ENCODE data around the gene CATSPERD. TPM values are rescaled to one million over a fixed set of nuclear protein-coding genes. Genes with fewer than 3 reads are reported as not detected.

Gene CATSPERD
- polyA plus RNA-seq, 1 donor (not counting 4 experiments of a cell fraction or from before 2014, with no cell fraction given), result not detected

DNA sequence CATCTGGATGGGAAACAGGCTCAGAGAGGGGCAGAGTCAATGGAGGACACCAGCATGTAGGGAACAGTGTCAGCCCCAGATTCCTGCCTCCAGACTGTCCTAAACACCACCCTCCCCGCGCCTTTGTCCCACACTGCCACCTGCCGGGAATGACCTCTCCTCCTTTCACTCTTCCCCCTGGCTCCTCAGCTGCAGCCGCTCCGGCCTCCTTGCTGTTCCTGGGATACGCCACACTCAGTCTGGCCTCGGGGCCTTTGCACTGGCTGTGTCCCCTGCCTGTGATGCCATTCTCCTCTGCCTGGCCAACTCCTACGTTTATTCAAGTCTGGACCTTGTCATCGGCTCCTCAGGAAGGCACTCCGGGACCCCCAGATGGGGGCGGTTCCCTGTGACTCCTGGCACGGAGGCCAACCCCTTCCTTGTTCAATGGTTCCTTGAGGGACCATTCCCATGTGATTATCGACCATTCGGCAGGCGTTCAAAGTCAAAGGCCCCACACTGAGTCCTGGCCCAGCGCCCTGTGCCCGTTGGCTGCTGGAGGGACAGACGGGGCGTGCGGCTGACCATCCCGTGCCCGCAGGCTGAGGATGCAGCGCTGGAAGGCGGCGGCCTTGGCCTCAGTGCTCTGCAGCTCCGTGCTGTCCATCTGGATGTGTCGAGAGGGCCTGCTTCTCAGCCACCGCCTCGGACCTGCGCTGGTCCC is 103.3 kb downstream of the CATSPERD start:
- H3K9ac ChIP-seq (ENCODE audit: control insufficient read depth, extremely low read depth, insufficient read depth, low read length), result no peak overlapping the region
- no peaks in the 10 kb centered on the region for H3K36me3 ChIP-seq (ENCODE audit: control insufficient read depth in 2 of 2, extremely low read depth in 1 of 2, insufficient read depth in 2 of 2, low read length in 2 of 2)
- no peak for DNase-seq (ENCODE audit: low read depth, low spot score)
- H3K4me1 ChIP-seq (ENCODE audit: control insufficient read depth, extremely low read depth, insufficient read depth, low read length), result no peaks in the 10 kb centered on the region
- H3K9me1 ChIP-seq (ENCODE audit: control insufficient read depth, extremely low read depth, insufficient read depth, low read length), result no peaks in the 10 kb centered on the region
- dilution Hi-C loops (cut with MboI; ENCODE audit: extremely low pct_ligation_motif_present, low sequenced_read_pairs), result no loop called here
- no peaks in the 10 kb centered on the region for H3K79me2 ChIP-seq (ENCODE audit: control insufficient read depth, insufficient read depth, low read length)
- FAIRE-seq, result no peak
- peaks cover 9% of the 10 kb centered on the region for H3K27me3 ChIP-seq (ENCODE audit: control insufficient read depth, extremely low read depth, insufficient read depth, low read length)
- no peaks in the 10 kb centered on the region for H4K20me1 ChIP-seq (ENCODE audit: control insufficient read depth, extremely low read depth, insufficient read depth, low read length)
- no peak overlapping the region for H2AFZ ChIP-seq (ENCODE audit: control insufficient read depth, low read length)
- TF ChIP-seq EZH2 (IDR thresholded peaks at IDR 0.05; ENCODE audit: low read length), result no peak
- TF ChIP-seq, protein P1, sequence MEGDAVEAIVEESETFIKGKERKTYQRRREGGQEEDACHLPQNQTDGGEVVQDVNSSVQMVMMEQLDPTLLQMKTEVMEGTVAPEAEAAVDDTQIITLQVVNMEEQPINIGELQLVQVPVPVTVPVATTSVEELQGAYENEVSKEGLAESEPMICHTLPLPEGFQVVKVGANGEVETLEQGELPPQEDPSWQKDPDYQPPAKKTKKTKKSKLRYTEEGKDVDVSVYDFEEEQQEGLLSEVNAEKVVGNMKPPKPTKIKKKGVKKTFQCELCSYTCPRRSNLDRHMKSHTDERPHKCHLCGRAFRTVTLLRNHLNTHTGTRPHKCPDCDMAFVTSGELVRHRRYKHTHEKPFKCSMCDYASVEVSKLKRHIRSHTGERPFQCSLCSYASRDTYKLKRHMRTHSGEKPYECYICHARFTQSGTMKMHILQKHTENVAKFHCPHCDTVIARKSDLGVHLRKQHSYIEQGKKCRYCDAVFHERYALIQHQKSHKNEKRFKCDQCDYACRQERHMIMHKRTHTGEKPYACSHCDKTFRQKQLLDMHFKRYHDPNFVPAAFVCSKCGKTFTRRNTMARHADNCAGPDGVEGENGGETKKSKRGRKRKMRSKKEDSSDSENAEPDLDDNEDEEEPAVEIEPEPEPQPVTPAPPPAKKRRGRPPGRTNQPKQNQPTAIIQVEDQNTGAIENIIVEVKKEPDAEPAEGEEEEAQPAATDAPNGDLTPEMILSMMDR (optimal IDR thresholded peaks at IDR 0.05 in 1 of 3, IDR thresholded peaks at IDR 0.05 in 1 of 3, conservative IDR thresholded peaks at IDR 0.05 in 1 of 3; ENCODE audit: extremely low read depth in 1 of 3, insufficient read depth in 2 of 3, low read length in 3 of 3), result peak; percentile 23 to 77 (median 50)
- no peak overlapping the region for H3K4me3 ChIP-seq (ENCODE audit: control insufficient read depth in 2 of 3, extremely low read depth in 1 of 3, insufficient read depth in 2 of 3, low read depth in 1 of 3, low read length in 3 of 3)
- no peak overlapping the region for H3K27ac ChIP-seq (ENCODE audit: control insufficient read depth, insufficient read depth, low read length)
- no peaks in the 10 kb centered on the region for H3K9me3 ChIP-seq (ENCODE audit: control insufficient read depth, low read depth, low read length)
- no peak overlapping the region for H3K4me2 ChIP-seq (ENCODE audit: control insufficient read depth, extremely low read depth, insufficient read depth, low read depth, low read length)

DNA sequence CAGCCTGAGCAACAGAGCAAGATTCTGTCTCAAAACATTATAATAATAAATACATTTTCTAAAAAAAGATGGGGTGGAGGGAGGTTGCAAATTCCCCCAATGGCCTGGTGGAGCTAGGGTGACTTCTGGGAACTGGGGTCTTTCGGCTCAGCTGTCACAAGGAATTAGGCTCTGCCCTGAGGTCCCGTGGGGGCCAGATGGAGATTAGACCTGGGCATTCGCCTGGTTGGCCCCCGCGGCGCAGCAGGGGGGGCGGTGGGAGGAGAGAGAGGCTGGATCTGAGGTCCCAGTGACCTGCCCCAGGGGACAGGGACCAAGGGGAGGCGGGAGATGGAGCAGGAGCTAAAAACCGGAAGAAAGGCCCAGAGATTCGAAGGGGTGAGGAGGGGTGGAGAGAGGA is 104.3 kb downstream of the CATSPERD start:
- Histone ChIP-seq H3K27me3 (ENCODE audit: control insufficient read depth, extremely low read depth, insufficient read depth, low read length) (peaks cover 19% of the 10 kb centered on the region), H3K79me2 (ENCODE audit: control insufficient read depth, insufficient read depth, low read length) (no peaks in the 10 kb centered on the region), H3K9me3 (ENCODE audit: control insufficient read depth, low read depth, low read length) (no peaks in the 10 kb centered on the region), H3K27ac (ENCODE audit: control insufficient read depth, insufficient read depth, low read length) (no peak overlapping the region), H2AFZ (ENCODE audit: control insufficient read depth, low read length) (no peak overlapping the region), H3K9ac (ENCODE audit: control insufficient read depth, extremely low read depth, insufficient read depth, low read length) (no peak overlapping the region), H3K4me3 (ENCODE audit: control insufficient read depth in 2 of 3, extremely low read depth in 1 of 3, insufficient read depth in 2 of 3, low read depth in 1 of 3, low read length in 3 of 3) (no peak overlapping the region), H3K4me2 (ENCODE audit: control insufficient read depth, extremely low read depth, insufficient read depth, low read depth, low read length) (no peak overlapping the region), H4K20me1 (ENCODE audit: control insufficient read depth, extremely low read depth, insufficient read depth, low read length) (no peaks in the 10 kb centered on the region), H3K9me1 (ENCODE audit: control insufficient read depth, extremely low read depth, insufficient read depth, low read length) (no peaks in the 10 kb centered on the region), H3K4me1 (ENCODE audit: control insufficient read depth, extremely low read depth, insufficient read depth, low read length) (no peaks in the 10 kb centered on the region), H3K36me3 (ENCODE audit: control insufficient read depth in 2 of 2, extremely low read depth in 1 of 2, insufficient read depth in 2 of 2, low read length in 2 of 2) (no peaks in the 10 kb centered on the region)
- TF ChIP-seq EZH2 (IDR thresholded peaks at IDR 0.05; ENCODE audit: low read length), result no peak
- DNase-seq (ENCODE audit: low read depth, low spot score) (no peak), FAIRE-seq (no peak)
- dilution Hi-C loops (cut with MboI; ENCODE audit: extremely low pct_ligation_motif_present, low sequenced_read_pairs), result no loop called here

DNA sequence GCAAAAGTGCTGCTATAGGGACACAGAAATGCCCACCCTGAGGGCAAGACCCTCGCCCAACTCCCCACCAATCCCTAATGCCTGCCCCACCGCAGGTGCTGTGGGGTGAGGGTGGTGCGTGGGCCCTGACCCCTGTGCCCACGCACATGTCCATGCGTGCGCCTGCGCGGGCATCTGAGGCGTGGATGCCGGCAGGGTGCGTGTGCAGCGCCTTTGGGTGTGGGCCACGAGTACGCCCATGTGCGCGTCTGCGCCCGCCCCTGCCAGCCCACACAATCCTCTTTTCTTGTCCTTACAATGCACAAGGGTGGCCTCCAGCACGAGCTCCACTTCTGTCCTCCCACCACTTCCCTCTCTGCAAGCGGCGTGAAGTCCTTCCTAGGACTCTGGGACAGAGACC is 104.7 kb downstream of the CATSPERD start:
- Histone ChIP-seq H3K4me2 (ENCODE audit: control insufficient read depth, extremely low read depth, insufficient read depth, low read depth, low read length) (no peak overlapping the region), H3K79me2 (ENCODE audit: control insufficient read depth, insufficient read depth, low read length) (no peaks in the 10 kb centered on the region), H3K9ac (ENCODE audit: control insufficient read depth, extremely low read depth, insufficient read depth, low read length) (no peak overlapping the region), H2AFZ (ENCODE audit: control insufficient read depth, low read length) (no peak overlapping the region), H3K4me3 (ENCODE audit: control insufficient read depth in 2 of 3, extremely low read depth in 1 of 3, insufficient read depth in 2 of 3, low read depth in 1 of 3, low read length in 3 of 3) (no peak overlapping the region), H3K27me3 (ENCODE audit: control insufficient read depth, extremely low read depth, insufficient read depth, low read length) (peaks cover 21% of the 10 kb centered on the region), H3K36me3 (ENCODE audit: control insufficient read depth in 2 of 2, extremely low read depth in 1 of 2, insufficient read depth in 2 of 2, low read length in 2 of 2) (no peaks in the 10 kb centered on the region), H3K9me1 (ENCODE audit: control insufficient read depth, extremely low read depth, insufficient read depth, low read length) (no peaks in the 10 kb centered on the region), H3K9me3 (ENCODE audit: control insufficient read depth, low read depth, low read length) (no peaks in the 10 kb centered on the region), H3K4me1 (ENCODE audit: control insufficient read depth, extremely low read depth, insufficient read depth, low read length) (no peaks in the 10 kb centered on the region), H3K27ac (ENCODE audit: control insufficient read depth, insufficient read depth, low read length) (no peak overlapping the region), H4K20me1 (ENCODE audit: control insufficient read depth, extremely low read depth, insufficient read depth, low read length) (no peaks in the 10 kb centered on the region)
- FAIRE-seq (no peak), DNase-seq (ENCODE audit: low read depth, low spot score) (no peak)
- dilution Hi-C loops (cut with MboI; ENCODE audit: extremely low pct_ligation_motif_present, low sequenced_read_pairs), result no loop called here
- TF ChIP-seq, protein P1 (optimal IDR thresholded peaks at IDR 0.05 in 1 of 3, IDR thresholded peaks at IDR 0.05 in 1 of 3, conservative IDR thresholded peaks at IDR 0.05 in 1 of 3; ENCODE audit: extremely low read depth in 1 of 3, insufficient read depth in 2 of 3, low read length in 3 of 3), result no peak
- no peak for TF ChIP-seq EZH2 (IDR thresholded peaks at IDR 0.05; ENCODE audit: low read length)
